OCI-M2 (cell line): Measurements from ENCODE around the gene KLHL41.
"Not testable (repeated sequence)": the region's sequence is repeated elsewhere in the genome, so short reads cannot be mapped to it uniquely, and the experiment has no call there.

ENCODE experiments used
- DNase-seq: peaks from one replicate; lab custom pipeline; 2025; ENCODE audit not compliant: unreplicated experiment; lab: John Stamatoyannopoulos, UW

Gene KLHL41

GRCh38 chr2:169571571-169571970 is 62.1 kb downstream of the KLHL41 start:
- no peak for DNase-seq

- DNase-seq, result no peak
These were observed 62.7 kb downstream of the KLHL41 start for GRCh38 chr2:169572189-169572588.

GRCh38 chr2:169572821-169573159 is 63.3 kb downstream of the KLHL41 start:
- DNase-seq, result no peak

DNA sequence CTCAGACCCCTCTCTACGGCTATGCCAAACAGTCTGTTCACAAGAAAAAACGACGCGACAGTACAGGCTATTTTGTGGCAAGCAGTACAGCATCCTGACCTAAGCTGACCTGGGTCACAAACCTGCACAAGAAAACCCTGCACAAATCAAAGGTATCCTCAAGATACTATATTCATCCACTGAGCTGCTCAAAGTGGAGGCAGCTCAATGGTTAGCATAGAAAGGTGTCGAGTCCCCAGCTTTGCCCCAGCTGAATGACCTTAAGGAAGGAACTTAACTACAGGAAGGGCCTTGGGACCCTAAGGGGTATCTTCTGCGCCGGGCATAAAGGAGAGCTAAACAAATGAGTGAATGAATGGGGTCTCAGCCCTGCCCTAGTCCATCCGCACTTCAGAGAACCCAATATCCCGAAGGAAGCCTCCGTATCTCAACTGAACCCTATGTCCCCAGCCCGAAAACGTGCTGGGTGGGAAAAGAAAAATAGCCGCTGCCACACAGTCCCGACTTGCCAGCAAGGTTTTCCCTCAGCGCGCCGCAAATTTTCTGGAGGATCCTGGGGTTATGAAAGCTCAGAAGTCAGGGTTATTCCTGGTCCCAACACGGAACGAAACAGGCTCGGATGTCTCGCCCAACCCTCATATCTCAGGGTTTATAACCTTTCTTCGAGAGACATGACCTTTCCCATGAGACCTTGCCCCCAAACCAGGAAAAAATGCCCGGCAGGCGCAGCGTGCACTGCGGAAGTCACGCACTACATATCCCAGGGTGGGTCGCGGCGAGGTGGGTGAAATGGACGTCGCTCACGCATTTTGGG is 63.9 kb downstream of the KLHL41 start, which contains the start of gene FASTKD1:
TSS of gene FASTKD1 (minus strand) at position 706 of the 814 bp plus-strand sequence. CDS start 1,836 bp downstream, outside the sequence.
- peak; percentile 17 for DNase-seq

GRCh38 chr2:169573974-169574299 is 64.4 kb downstream of the KLHL41 start:
- no peak for DNase-seq

GRCh38 chr2:169574539-169574938 is 65.0 kb downstream of the KLHL41 start:
- not testable (repeated sequence) for DNase-seq

DNA sequence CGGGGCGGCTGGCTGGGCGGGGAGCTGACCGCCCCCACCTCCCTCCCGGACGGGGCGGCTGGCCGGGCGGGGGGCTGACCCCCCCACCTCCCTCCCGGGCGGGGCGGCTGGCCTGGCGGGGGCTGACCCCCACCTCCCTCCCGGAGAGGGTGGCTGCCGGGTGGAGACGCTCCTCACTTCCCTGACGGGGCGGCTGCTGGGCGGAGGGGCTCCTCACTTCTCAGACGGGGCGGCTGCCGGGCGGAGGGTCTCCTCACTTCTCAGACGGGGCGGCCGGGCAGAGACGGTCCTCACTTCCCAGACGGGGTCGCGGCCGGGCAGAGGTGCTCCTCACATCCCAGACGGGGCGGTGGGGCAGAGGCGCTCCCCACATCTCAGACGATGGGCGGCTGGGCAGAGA is 65.8 kb downstream of the KLHL41 start:
- DNase-seq, result not testable (repeated sequence)
